ENCODE data around the gene ZNF701. TPM values are rescaled to one million over a fixed set of nuclear protein-coding genes. Genes with fewer than 3 reads are reported as not detected.

Gene ZNF701
- total and polyA plus RNA-seq, 2 of the 8 experiments (the other 6 are each of a cell fraction or from before 2014, with no cell fraction given), result 4.9 to 18.7 TPM

GRCh38 chr19:52590728-52591127, 20.6 kb downstream of the ZNF701 start:
- Histone ChIP-seq H2AFZ (ENCODE audit: low read length) (no peak overlapping the region), H3K36me3 (ENCODE audit: control insufficient read depth in 2 of 4, insufficient read depth in 4 of 4, low read length in 3 of 4) (peaks cover 2 to 28% (median 15%) of the 10 kb centered on the region in 4 experiments; a peak in 7 of 8 replicates), H3K18ac (ENCODE audit: extremely low read depth, low read length) (no peak overlapping the region), H3K23me2 (ENCODE audit: low read depth, low read length) (no peaks in the 10 kb centered on the region), H3K14ac (ENCODE audit: insufficient read length) (no peak overlapping the region), H2BK15ac (ENCODE audit: low read length) (no peak overlapping the region), H3K4me3 (ENCODE audit: extremely low read depth in 1 of 4, insufficient read depth in 2 of 4, low read depth in 3 of 4, low read length in 4 of 4) (no peak overlapping the region), H3K9ac (replicated peaks in 1 of 4; ENCODE audit: extremely low read depth in 1 of 4, low read depth in 3 of 4, low read length in 3 of 4) (no peak overlapping the region), H2BK120ac (replicated peaks; ENCODE audit: low read depth, low read length) (no peak overlapping the region), H4K91ac (replicated peaks; ENCODE audit: insufficient read length, low read length) (no peak overlapping the region), H4K5ac (ENCODE audit: insufficient read length, low read depth, low read length) (no peak overlapping the region), H2AK5ac (ENCODE audit: low read depth, low read length) (no peak overlapping the region), H3K27ac (ENCODE audit: low read depth, low read length) (no peak overlapping the region), H3K27me3 (replicated peaks in 1 of 4; ENCODE audit: control insufficient read depth in 3 of 4, extremely low read depth in 1 of 4, insufficient read depth in 3 of 4, low read length in 3 of 4) (no peaks in the 10 kb centered on the region), H3K9me3 (ENCODE audit: insufficient read depth in 2 of 2, low read depth in 1 of 2, low read length in 1 of 2) (peaks cover 0 to 3% of the 10 kb centered on the region in 2 experiments; a peak in 1 of 4 replicates), H3K4ac (replicated peaks; ENCODE audit: insufficient read length, low read depth, low read length) (no peak overlapping the region), H2BK20ac (ENCODE audit: low read length) (no peak overlapping the region), H3K56ac (replicated peaks; ENCODE audit: insufficient read length, low read depth, low read length) (no peak overlapping the region), H2BK5ac (ENCODE audit: low read depth, low read length) (no peak overlapping the region), H3K4me2 (ENCODE audit: insufficient read depth in 1 of 2, low read depth in 2 of 2, low read length in 2 of 2) (no peak overlapping the region), H3K79me1 (ENCODE audit: low read depth, low read length) (no peaks in the 10 kb centered on the region; the same call in 1 of the 2 replicates), H3K79me2 (ENCODE audit: control insufficient read depth in 1 of 2, insufficient read depth in 2 of 2, low read length in 2 of 2) (0 out of 4 replicates have a peak, but pooled peaks cover 0 to 2% of the 10 kb centered on the region in 2 experiments), H2BK12ac (ENCODE audit: low read depth, low read length) (no peak overlapping the region), H4K20me1 (replicated peaks in 1 of 2; ENCODE audit: control insufficient read depth in 1 of 2, insufficient read depth in 2 of 2, low read length in 2 of 2) (no peaks in the 10 kb centered on the region), H3K23ac (ENCODE audit: insufficient read length) (no peak overlapping the region), H3K4me1 (replicated peaks in 1 of 4; ENCODE audit: control insufficient read depth in 3 of 4, insufficient read depth in 4 of 4, low read length in 3 of 4) (no peaks in the 10 kb centered on the region; a peak in 1 of 7 replicates), H4K8ac (ENCODE audit: extremely low read depth, insufficient read depth, low read length) (no peak overlapping the region)
- ChIA-PET POLR2A (ENCODE audit: partially characterized antibody) (interaction anchor here (0.8 kb wide), 1 partner anchor 11 kb away, joined by 4 read pairs; no protein-coding TSS in a partner anchor), CTCF (ENCODE audit: partially characterized antibody) (interaction anchor here (0.6 to 2.6 kb wide), 14 partner anchors 8 to 253 kb away, joined by 3 to 10 read pairs (median 4); partner anchors contain the start of gene ZNF83)
- DNase-seq (ENCODE audit: low read depth in 1 of 2, low spot score in 2 of 2), result no peak
- WGBS, 2 experiments (ENCODE audit: extremely low coverage in 1 of 2, insufficient coverage in 1 of 2, insufficient read length in 1 of 2, insufficient replicate concordance in 2 of 2, low coverage in 1 of 2, low lambda C conversion rate in 2 of 2, missing lambda C conversion rate in 1 of 2), result 82% methylated on average over 5 of the region's 5 CpGs; no CpG with 5 or more reads in 1 of the 2 experiments
- FAIRE-seq, result no peak
- TF ChIP-seq CTCF (IDR thresholded peaks at IDR 0.05; ENCODE audit: control extremely low read depth in 1 of 3, insufficient read depth in 1 of 3, low read depth in 1 of 3, low read length in 3 of 3), result peak; percentile 35 to 48 (median 42)
- no peak for TF ChIP-seq ATF3 (IDR thresholded peaks at IDR 0.05; ENCODE audit: insufficient read depth, low read depth, low read length)
- no peak for TF ChIP-seq HDAC2 (IDR thresholded peaks at IDR 0.05; ENCODE audit: borderline replicate concordance in 1 of 2, low read depth in 2 of 2, low read length in 2 of 2)
- no peak for TF ChIP-seq JUN (IDR thresholded peaks at IDR 0.05; ENCODE audit: low read depth, low read length)
- TF ChIP-seq SP1 (IDR thresholded peaks at IDR 0.05; ENCODE audit: low read depth, low read length), result no peak
- no peak for TF ChIP-seq POLR2A (IDR thresholded peaks at IDR 0.05; ENCODE audit: control extremely low read depth in 1 of 2, low read depth in 2 of 2, low read length in 2 of 2)
- TF ChIP-seq BACH1 (IDR thresholded peaks at IDR 0.05; ENCODE audit: low read length), result no peak
- peak; percentile 61 to 63 for TF ChIP-seq RAD21 (IDR thresholded peaks at IDR 0.05 in 1 of 2, conservative IDR thresholded peaks at IDR 0.05 in 1 of 2; ENCODE audit: low read depth in 2 of 2, low read length in 2 of 2)
- no peak for TF ChIP-seq SP2 (IDR thresholded peaks at IDR 0.05; ENCODE audit: low read length)
- no peak for TF ChIP-seq FOSL1 (IDR thresholded peaks at IDR 0.05; ENCODE audit: insufficient read depth, low read depth, low read length)
